Pancreas (tissue), 10 donors: ENCODE data around the gene BIN2. TPM values are rescaled to one million over a fixed set of nuclear protein-coding genes. Genes with fewer than 3 reads are reported as not detected.

ENCODE experiments used
- ATAC-seq, 4 donors: fragments of 200-7000 bp; cut with Tn5 transposase; one replicate each; pipeline versions ENCODE4 v1.8.0 to v1.9.1; 2020; ENCODE audit warnings: mild to moderate bottlenecking in 4 of 4, moderate library complexity in 4 of 4
- DNase-seq, 6 donors: peaks; one replicate each; pipeline ENCODE4 v3.0.0-alpha.2; 2020
- FAIRE-seq: peaks from 2 replicates; lab custom pipeline; 2012; peaks lifted over from hg19 to GRCh38; lab: Jason Lieb, UNC
- H3K27ac ChIP-seq, 4 donors: fragments of 200-600 bp; sonication (generic); 1 replicate in 3 of 4; 2 replicates in 1 of 4; pipeline versions ENCODE4 v1.5.0 to v1.8.0; 2020
- H3K27me3 ChIP-seq, 4 donors: fragments of 200-600 bp; one replicate each; pipeline ENCODE4 v1.8.0; 2021
- H3K36me3 ChIP-seq, 3 donors: fragments of 200-600 bp; sonication (generic) in 1 of 3; one replicate each; pipeline versions ENCODE4 v1.5.0 to v1.8.0; 2020 to 2021
- H3K4me1 ChIP-seq, 3 donors: fragments of 200-600 bp; one replicate each; pipeline ENCODE4 v1.8.0; 2021
- H3K4me3 ChIP-seq, 4 donors: fragments of 200-600 bp; sonication (generic) in 2 of 4; one replicate each; pipeline versions ENCODE4 v1.5.0 to v1.8.0; 2020 to 2021
- H3K9me3 ChIP-seq, 4 donors: fragments of 200-600 bp; one replicate each; pipeline ENCODE4 v1.8.0; 2021
- WGBS, 2 donors: extraction: QIAGEN DNeasy Blood & Tissue Kit; methylation state at CpG; one replicate each; pipeline ENCODE4 v1.1.7; 2013; 5-methylcytosine and 5-hydroxymethylcytosine counted together
- intact Hi-C, 3 donors: fragments of 100-400 bp; cut with DNase I; formaldehyde crosslinking; loops; one replicate each; pipeline versions ENCODE4 v1.11.1 to v1.14.2; 2022
- polyA plus RNA-seq, 2 donors: library from polyadenylated mRNA; stranded (reverse); fragments of 200-250 nt; gene quantifications; one replicate each; pipeline ENCODE4 v1.2.3, GENCODE V29; 2013
- total RNA-seq, 6 donors: library from RNA; stranded (reverse); fragmentation: NEBNext Ultra II Directional in 4 of 6; extraction: Animal tissue kit (Norgen Biotek cat#: 25700) in 4 of 6; gene quantifications; one replicate each; pipeline versions ENCODE4 v1.2.1 to v1.2.4, GENCODE V29; 2021 to 2023
- TF ChIP-seq, protein P1 (sequence below), 4 donors: fragments of 200-600 bp; sonication (generic) in 3 of 4; IDR thresholded peaks; one replicate each; pipeline versions ENCODE4 v1.5.0 to v1.8.0; 2021; ENCODE audit warnings: antibody characterized with exemption in 4 of 4
- donor health status: healthy with polysubstance abuse.
- donor health status: DM: no; HTN: no; CAD: no; lungs with moderate emphysema.
- donor health status: DM: no; HTN: no; CAD: no.
- donor health status: control.
- donor health status: control.
- donor health status: Bipolar disorder and iron deficiency.
- donor health status: DM: yes; HTN: yes; CAD: no.
- donor health status: DM: no; HTN: no; CAD: no.
- donor health status: DM: no; HTN: no; CAD: no.
- donor health status: DM: yes; HTN: yes; CAD: no.

Gene BIN2
- total and polyA plus RNA-seq, 8 donors, result 0.56 to 6.0 (median 0.97) TPM

DNA sequence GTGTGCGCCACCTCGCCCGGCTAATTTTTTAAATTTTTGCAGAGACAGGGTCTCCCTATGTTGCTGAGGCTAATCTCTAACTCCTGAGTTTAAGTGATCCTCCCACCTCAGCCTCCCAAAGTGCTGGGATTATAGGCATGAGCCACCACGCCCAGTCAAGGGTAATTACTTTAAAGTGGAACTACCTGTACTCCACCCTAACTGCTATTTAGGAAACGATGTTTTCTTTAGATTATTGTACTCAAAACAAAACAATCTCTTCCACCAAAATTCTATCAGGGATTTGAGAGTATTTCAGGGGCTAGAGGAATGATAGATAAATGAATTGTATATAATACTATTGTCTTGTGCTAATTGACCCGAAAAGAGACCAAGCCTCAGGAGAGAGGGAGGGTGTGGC lies 9.6 kb upstream of the BIN2 start:
- H3K4me3 ChIP-seq, result no peak overlapping the region
- TF ChIP-seq, protein P1, sequence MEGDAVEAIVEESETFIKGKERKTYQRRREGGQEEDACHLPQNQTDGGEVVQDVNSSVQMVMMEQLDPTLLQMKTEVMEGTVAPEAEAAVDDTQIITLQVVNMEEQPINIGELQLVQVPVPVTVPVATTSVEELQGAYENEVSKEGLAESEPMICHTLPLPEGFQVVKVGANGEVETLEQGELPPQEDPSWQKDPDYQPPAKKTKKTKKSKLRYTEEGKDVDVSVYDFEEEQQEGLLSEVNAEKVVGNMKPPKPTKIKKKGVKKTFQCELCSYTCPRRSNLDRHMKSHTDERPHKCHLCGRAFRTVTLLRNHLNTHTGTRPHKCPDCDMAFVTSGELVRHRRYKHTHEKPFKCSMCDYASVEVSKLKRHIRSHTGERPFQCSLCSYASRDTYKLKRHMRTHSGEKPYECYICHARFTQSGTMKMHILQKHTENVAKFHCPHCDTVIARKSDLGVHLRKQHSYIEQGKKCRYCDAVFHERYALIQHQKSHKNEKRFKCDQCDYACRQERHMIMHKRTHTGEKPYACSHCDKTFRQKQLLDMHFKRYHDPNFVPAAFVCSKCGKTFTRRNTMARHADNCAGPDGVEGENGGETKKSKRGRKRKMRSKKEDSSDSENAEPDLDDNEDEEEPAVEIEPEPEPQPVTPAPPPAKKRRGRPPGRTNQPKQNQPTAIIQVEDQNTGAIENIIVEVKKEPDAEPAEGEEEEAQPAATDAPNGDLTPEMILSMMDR (IDR thresholded peaks at IDR 0.05), result no peak
- H3K27ac ChIP-seq, result no peak overlapping the region
- intact Hi-C loops, result loop anchor here in 1 of 3 donors (10.0 kb wide), 1 partner anchor 59 kb away; the partner anchor contains the start of gene SMAGP
- 73 to 76% methylated on average over 6 of the region's 6 CpGs for WGBS, 2 donors
- H3K27me3 ChIP-seq, result no peaks in the 10 kb centered on the region
- no peak for FAIRE-seq
- DNase-seq, result no peak
- no peaks in the 10 kb centered on the region for H3K9me3 ChIP-seq
- no peaks in the 10 kb centered on the region for H3K4me1 ChIP-seq
- H3K36me3 ChIP-seq, result no peaks in the 10 kb centered on the region
- no peak for ATAC-seq

GRCh38 chr12:51330186-51330585 lies 6.2 kb upstream of the BIN2 start:
- Histone ChIP-seq H3K9me3 (no peaks in the 10 kb centered on the region), H3K4me3 (no peak overlapping the region), H3K36me3 (no peaks in the 10 kb centered on the region), H3K4me1 (no peaks in the 10 kb centered on the region), H3K27ac (no peak overlapping the region), H3K27me3 (no peaks in the 10 kb centered on the region)
- ATAC-seq (no peak), FAIRE-seq (no peak), DNase-seq (no peak)
- TF ChIP-seq, protein P1 (IDR thresholded peaks at IDR 0.05), result no peak
- intact Hi-C loops, result loop anchor here in 1 of 3 donors (10.0 kb wide), 1 partner anchor 55 kb away; the partner anchor contains the start of gene SMAGP

DNA sequence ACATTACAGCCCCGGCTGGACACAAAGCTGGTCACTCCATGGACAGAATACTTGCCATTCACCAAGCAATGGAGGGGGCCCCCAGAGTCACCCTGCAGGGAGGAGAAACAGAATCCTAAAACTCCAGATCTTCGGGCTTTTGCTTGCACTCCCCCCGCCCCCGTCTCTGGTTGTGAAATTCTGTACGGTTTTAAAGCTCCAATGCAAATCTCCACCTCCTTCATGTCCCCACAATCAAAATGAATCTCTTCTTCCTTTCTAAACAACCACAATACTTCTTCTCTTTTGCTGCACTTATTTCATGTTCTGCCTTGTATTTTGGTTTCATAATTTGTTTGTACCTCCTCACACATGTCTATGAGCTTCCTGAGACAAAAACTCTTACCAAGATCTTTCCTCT lies 5.8 kb upstream of the BIN2 start:
- no peak overlapping the region for H3K4me3 ChIP-seq
- no peaks in the 10 kb centered on the region for H3K27me3 ChIP-seq

DNA sequence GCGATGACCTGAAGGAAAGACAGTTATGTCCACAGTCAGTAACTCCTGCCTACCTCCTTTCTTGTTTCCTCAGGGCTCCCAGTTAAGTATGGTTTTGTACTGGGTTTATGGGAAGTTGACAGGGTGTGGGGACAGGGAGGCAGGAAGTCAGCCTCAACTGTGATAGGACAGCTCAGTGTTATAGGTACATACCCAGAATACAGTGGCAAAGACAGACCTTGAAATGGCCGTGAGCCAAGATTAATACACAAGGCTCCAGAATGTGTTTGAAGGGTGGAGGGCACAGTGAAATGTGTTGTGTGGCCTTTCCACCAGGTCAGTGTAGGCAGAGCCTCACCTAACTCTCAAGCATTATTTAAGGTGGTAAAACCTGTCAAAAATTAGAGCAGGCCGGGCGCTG lies 4.6 kb upstream of the BIN2 start:
- no peak for FAIRE-seq
- intact Hi-C loops, result no loop called here
- Histone ChIP-seq H3K27ac (no peak overlapping the region), H3K27me3 (no peaks in the 10 kb centered on the region), H3K9me3 (no peaks in the 10 kb centered on the region), H3K4me1 (no peaks in the 10 kb centered on the region), H3K4me3 (no peak overlapping the region), H3K36me3 (no peaks in the 10 kb centered on the region)
- 78 to 81% methylated on average over 4 of the region's 4 CpGs for WGBS, 2 donors
- TF ChIP-seq, protein P1 (IDR thresholded peaks at IDR 0.05), result no peak
- no peak for ATAC-seq
- DNase-seq, result no peak

More for the DNA sequence above, 5.8 kb upstream of the BIN2 start:
- H3K36me3 ChIP-seq, result no peaks in the 10 kb centered on the region
- FAIRE-seq (no peak), ATAC-seq (no peak), DNase-seq (no peak)
- no peak overlapping the region for H3K27ac ChIP-seq
- no peaks in the 10 kb centered on the region for H3K4me1 ChIP-seq
- TF ChIP-seq, protein P1 (IDR thresholded peaks at IDR 0.05), result no peak
- no peaks in the 10 kb centered on the region for H3K9me3 ChIP-seq
- 80 to 85% methylated on average over 5 of the region's 5 CpGs for WGBS, 2 donors
- intact Hi-C loops, result loop anchor here in 1 of 3 donors (10.0 kb wide), 1 partner anchor 55 kb away; the partner anchor contains the start of gene SMAGP

GRCh38 chr12:51326698-51327439 lies 2.9 kb upstream of the BIN2 start:
- intact Hi-C loops, result no loop called here
- TF ChIP-seq, protein P1 (IDR thresholded peaks at IDR 0.05), result no peak
- WGBS, 2 donors, result 74 to 80% methylated on average over 7 of the region's 7 CpGs
- Histone ChIP-seq H3K27ac (peak overlapping the region in 1 of 4 donors; percentile 3), H3K36me3 (no peaks in the 10 kb centered on the region), H3K4me1 (no peaks in the 10 kb centered on the region), H3K4me3 (no peak overlapping the region), H3K9me3 (no peaks in the 10 kb centered on the region), H3K27me3 (no peaks in the 10 kb centered on the region)
- DNase-seq, result peak in 1 of 6 donors; percentile 37
- peak in 3 of 4 donors; percentile 26 to 83 (median 80) for ATAC-seq
- FAIRE-seq, result no peak
